ENCODE results near the gene NLRP3.

NLRP3 gene

DNA sequence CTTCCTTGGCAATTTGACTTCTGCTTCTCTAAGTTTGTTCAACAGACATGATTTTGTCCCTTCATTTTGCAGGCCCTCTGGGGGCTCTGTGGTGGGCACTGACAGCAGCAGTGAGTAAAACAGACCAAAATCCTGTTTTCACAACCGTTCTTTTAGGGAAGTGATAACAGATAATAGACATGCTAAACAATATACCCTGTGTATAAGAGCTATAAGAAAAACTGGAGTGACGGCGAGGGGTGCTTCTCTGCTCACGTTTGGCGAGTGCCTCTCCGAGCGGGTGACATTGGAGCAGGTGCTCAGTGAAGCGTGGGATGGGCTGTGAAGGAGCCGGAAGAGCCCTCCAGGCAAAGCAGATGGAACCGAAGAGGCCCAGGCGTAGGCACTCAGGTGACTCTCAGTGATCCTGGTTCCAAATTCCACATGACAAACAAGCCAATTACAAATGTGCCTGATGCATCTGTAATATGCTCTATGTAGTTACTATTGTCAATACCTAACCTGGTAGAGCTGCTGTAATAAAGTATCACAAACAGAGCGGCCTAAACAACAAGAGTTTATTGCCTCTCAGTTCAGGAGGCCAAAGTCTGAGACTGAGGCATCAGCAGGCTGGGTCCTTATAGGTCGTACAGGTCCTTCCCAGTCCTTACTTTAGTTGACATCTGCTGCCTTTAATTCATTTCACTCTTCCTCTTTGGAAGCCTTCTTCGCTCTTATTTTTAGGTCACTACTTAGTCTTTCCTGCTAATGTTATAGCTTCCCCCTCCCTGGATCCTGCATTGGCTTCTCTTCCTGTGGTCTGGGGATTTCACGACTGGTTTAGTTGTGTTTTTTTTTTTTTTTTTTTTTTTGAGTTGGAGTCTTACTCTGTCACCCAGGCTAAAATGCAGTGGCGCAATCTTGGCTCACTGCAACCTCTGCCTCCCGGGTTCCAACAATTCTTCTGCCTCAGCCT lies 21.9 kb downstream of the NLRP3 start:
- no peak for DNase-seq (ENCODE audit: insufficient read length, low spot score)
- FAIRE-seq, result no peak
- no peak for TF ChIP-seq POLR2A (IDR thresholded peaks at IDR 0.05; ENCODE audit: low read depth, low read length)

DNA sequence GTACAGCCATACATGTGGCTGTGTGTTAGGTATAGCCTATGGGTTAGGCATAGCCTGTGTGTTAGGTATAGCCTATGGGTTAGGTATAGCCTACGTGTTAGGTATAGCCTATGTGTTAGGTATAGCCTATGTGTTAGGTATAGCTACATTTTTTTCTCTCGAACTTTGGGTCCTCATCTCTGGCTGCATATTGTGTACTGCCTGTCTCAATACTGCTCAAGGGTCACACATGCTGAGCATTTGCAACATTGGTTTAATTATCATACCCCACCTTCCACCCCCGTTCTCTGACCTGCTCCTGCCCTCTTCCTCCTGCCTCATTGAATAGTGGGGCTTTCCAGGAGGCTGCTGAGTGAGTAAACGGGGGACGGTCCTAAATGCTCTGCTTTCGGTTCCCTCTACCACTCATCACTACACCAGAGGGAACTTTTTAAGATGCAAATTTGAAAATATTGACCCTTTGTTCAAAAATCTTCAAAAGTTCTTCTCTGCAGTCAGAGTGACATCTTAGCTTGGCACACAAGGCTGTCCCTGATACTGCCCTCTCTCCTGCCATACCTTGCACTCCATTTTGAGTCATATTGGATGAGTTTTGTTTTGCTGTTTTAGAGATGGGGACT lies 24.1 kb downstream of the NLRP3 start:
- no peak for FAIRE-seq
- TF ChIP-seq POLR2A (IDR thresholded peaks at IDR 0.05; ENCODE audit: low read depth, low read length), result no peak
- no peak for DNase-seq (ENCODE audit: insufficient read length, low spot score)

GRCh38 chr1:247441606-247442005 lies 25.6 kb downstream of the NLRP3 start:
- FAIRE-seq (no peak), DNase-seq (ENCODE audit: insufficient read length, low spot score) (no peak)
- no peak for TF ChIP-seq POLR2A (IDR thresholded peaks at IDR 0.05; ENCODE audit: low read depth, low read length)

- DNase-seq (ENCODE audit: insufficient read length, low spot score) (no peak), FAIRE-seq (no peak)
- TF ChIP-seq POLR2A (IDR thresholded peaks at IDR 0.05; ENCODE audit: low read depth, low read length), result no peak
Observed at GRCh38 chr1:247442164-247442563, 26.2 kb downstream of the NLRP3 start.

- DNase-seq (ENCODE audit: insufficient read length, low spot score) (no peak), FAIRE-seq (no peak)
- no peak for TF ChIP-seq POLR2A (IDR thresholded peaks at IDR 0.05; ENCODE audit: low read depth, low read length)
Observed at GRCh38 chr1:247443641-247444040, 27.7 kb downstream of the NLRP3 start.

DNA sequence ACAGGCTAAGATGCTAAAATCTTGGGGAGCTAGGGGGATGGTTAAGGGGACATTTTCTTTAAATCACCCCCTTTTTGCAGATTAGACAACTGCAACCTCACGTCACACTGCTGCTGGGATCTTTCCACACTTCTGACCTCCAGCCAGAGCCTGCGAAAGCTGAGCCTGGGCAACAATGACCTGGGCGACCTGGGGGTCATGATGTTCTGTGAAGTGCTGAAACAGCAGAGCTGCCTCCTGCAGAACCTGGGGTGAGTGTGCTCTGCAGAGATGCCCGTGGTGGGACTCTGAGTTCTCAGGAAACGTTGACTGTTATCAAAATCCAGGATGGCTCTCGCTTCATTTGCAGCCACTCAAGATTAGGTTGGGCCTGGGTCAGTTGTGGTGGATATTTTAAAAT lies 28.6 kb downstream of the NLRP3 start:
- no peak for FAIRE-seq
- DNase-seq (ENCODE audit: insufficient read length, low spot score), result no peak
- TF ChIP-seq POLR2A (IDR thresholded peaks at IDR 0.05; ENCODE audit: low read depth, low read length), result no peak

- no peak for FAIRE-seq
- TF ChIP-seq POLR2A (IDR thresholded peaks at IDR 0.05; ENCODE audit: low read depth, low read length), result no peak
- no peak for DNase-seq (ENCODE audit: insufficient read length, low spot score)
Observed at GRCh38 chr1:247445526-247446356, 29.8 kb downstream of the NLRP3 start.

- DNase-seq (ENCODE audit: insufficient read length, low spot score), result no peak
- no peak for FAIRE-seq
- TF ChIP-seq POLR2A (IDR thresholded peaks at IDR 0.05; ENCODE audit: low read depth, low read length), result no peak
Observed at GRCh38 chr1:247447162-247447909, 31.4 kb downstream of the NLRP3 start.

GRCh38 chr1:247448107-247448791 lies 32.3 kb downstream of the NLRP3 start:
- no peak for TF ChIP-seq POLR2A (IDR thresholded peaks at IDR 0.05; ENCODE audit: low read depth, low read length)
- DNase-seq (ENCODE audit: insufficient read length, low spot score), result no peak
- no peak for FAIRE-seq

GRCh38 chr1:247451388-247452010 lies 35.5 kb downstream of the NLRP3 start:
- FAIRE-seq (no peak), DNase-seq (ENCODE audit: insufficient read length, low spot score) (no peak)
- TF ChIP-seq POLR2A (IDR thresholded peaks at IDR 0.05; ENCODE audit: low read depth, low read length), result no peak

DNA sequence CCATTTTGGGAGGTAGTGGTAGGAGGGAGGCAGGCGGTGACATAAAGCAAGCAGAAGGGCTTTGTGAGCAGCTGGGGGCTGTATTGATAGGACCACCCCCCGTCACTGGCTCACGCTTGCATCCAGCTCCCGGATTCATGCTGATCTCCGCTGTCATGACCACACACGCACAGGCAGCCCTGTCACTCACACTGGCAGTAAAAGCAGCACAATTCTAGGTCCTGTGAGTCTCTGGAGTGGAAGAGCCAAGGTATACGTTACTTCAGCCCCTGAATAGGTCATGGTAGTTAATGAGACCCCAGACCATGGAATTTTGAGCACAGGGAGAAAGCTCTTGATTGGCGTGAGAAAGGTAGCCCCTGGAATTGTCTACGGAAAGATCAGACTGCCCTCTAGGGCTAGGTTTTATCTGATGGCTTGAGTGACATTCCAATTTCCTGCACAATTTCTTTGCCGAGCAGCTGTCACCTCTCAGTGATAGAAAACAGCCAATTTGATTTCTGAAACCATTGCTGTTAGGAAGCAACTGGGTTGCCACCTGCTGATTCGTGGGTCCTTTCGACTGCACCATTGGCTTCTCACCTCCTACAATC lies 36.6 kb downstream of the NLRP3 start:
- FAIRE-seq (no peak), DNase-seq (ENCODE audit: insufficient read length, low spot score) (no peak)
- TF ChIP-seq POLR2A (IDR thresholded peaks at IDR 0.05; ENCODE audit: low read depth, low read length), result no peak

DNA sequence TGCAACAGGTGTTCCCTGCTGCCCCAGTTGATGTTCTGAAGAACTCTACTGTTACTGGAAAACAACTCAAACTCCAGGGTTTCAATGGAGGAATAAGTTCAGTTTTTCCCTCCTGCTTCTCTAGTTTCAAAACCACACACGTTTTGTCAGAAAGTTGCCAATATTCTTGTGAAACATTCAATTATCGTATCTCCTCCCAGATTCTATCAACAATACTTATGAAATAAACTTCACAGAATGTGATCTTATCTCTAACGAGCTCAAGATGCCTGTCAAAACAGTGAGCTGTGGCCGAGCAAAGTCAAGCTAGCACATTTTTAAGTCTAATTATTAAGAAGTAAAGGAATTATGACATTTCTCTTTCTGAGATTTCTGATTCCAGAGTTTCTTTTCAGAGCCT lies 37.3 kb downstream of the NLRP3 start:
- FAIRE-seq, result no peak
- TF ChIP-seq POLR2A (IDR thresholded peaks at IDR 0.05; ENCODE audit: low read depth, low read length), result no peak
- DNase-seq (ENCODE audit: insufficient read length, low spot score), result no peak
